Skin epidermis (tissue), 12 donors: ENCODE results near the gene NKX6-1.

ENCODE experiments used
- H3K27ac ChIP-seq, 21 experiments: fragments of 200-600 bp; sonication (generic) in 11 of 21; one replicate each; pipeline ENCODE4 v1.5.0; 2020; ENCODE audit warnings: mild to moderate bottlenecking in 3 of 21, inconsistent platforms in 2 of 21, moderate library complexity in 2 of 21
- H3K4me3 ChIP-seq, 7 experiments: fragments of 200-600 bp; sonication (generic) in 2 of 7; one replicate each; pipeline ENCODE4 v1.5.0; 2020; ENCODE audit warnings: inconsistent platforms in 2 of 7, mild to moderate bottlenecking in 2 of 7, moderate library complexity in 1 of 7

Gene NKX6-1

GRCh38 chr4:84498935-84499623, at the start of gene NKX6-1:
NKX6-1 (minus strand) TSS chr4:84499292; CDS start chr4:84498228, 1,064 bp downstream.
- Histone ChIP-seq H3K4me3 (peak within 1 kb of the TSS; percentile 4 to 42 (median 13)), H3K27ac (no peak within 1 kb of the TSS)

- Histone ChIP-seq H3K4me3 (no peak overlapping the region), H3K27ac (no peak overlapping the region)
Measured at GRCh38 chr4:84547211-84547610, 48.1 kb upstream of the NKX6-1 start.

- no peak overlapping the region for H3K27ac ChIP-seq
- H3K4me3 ChIP-seq, result no peak overlapping the region
Measured at GRCh38 chr4:84545093-84545492, 46.0 kb upstream of the NKX6-1 start.

- Histone ChIP-seq H3K4me3 (no peak overlapping the region), H3K27ac (no peak overlapping the region)
Measured at GRCh38 chr4:84535901-84536300, 36.8 kb upstream of the NKX6-1 start.

GRCh38 chr4:84531689-84532088, 32.6 kb upstream of the NKX6-1 start:
- Histone ChIP-seq H3K27ac (no peak overlapping the region), H3K4me3 (no peak overlapping the region)

- Histone ChIP-seq H3K4me3 (no peak overlapping the region), H3K27ac (no peak overlapping the region)
Measured at GRCh38 chr4:84530871-84531270, 31.8 kb upstream of the NKX6-1 start.

- Histone ChIP-seq H3K4me3 (no peak overlapping the region), H3K27ac (no peak overlapping the region)
Measured at GRCh38 chr4:84530454-84530853, 31.4 kb upstream of the NKX6-1 start.

- no peak overlapping the region for H3K27ac ChIP-seq
- no peak overlapping the region for H3K4me3 ChIP-seq
Measured at GRCh38 chr4:84529169-84529751, 30.2 kb upstream of the NKX6-1 start.

GRCh38 chr4:84527391-84527790, 28.3 kb upstream of the NKX6-1 start:
- H3K4me3 ChIP-seq, result no peak overlapping the region

GRCh38 chr4:84515075-84515474, 16.0 kb upstream of the NKX6-1 start:
- Histone ChIP-seq H3K4me3 (no peak overlapping the region), H3K27ac (no peak overlapping the region)

More at GRCh38 chr4:84527391-84527790, 28.3 kb upstream of the NKX6-1 start:
- no peak overlapping the region for H3K27ac ChIP-seq

- H3K4me3 ChIP-seq, result no peak overlapping the region
- no peak overlapping the region for H3K27ac ChIP-seq
Measured at GRCh38 chr4:84512277-84512676, 13.2 kb upstream of the NKX6-1 start.

- Histone ChIP-seq H3K27ac (no peak overlapping the region), H3K4me3 (no peak overlapping the region)
Measured at GRCh38 chr4:84511703-84512102, 12.6 kb upstream of the NKX6-1 start.

- Histone ChIP-seq H3K27ac (no peak overlapping the region), H3K4me3 (no peak overlapping the region)
Measured at GRCh38 chr4:84507941-84508340, 8.8 kb upstream of the NKX6-1 start.

GRCh38 chr4:84504821-84505220, 5.7 kb upstream of the NKX6-1 start:
- Histone ChIP-seq H3K4me3 (no peak overlapping the region), H3K27ac (no peak overlapping the region)

- Histone ChIP-seq H3K4me3 (no peak overlapping the region), H3K27ac (no peak overlapping the region)
Measured at GRCh38 chr4:84503495-84504437, 4.7 kb upstream of the NKX6-1 start.

- H3K27ac ChIP-seq, result no peak overlapping the region
Measured at GRCh38 chr4:84502955-84503373, 3.9 kb upstream of the NKX6-1 start.

GRCh38 chr4:84502333-84502954, 3.4 kb upstream of the NKX6-1 start:
- H3K4me3 ChIP-seq, result no peak overlapping the region
- H3K27ac ChIP-seq, result no peak overlapping the region

More at GRCh38 chr4:84502955-84503373, 3.9 kb upstream of the NKX6-1 start:
- H3K4me3 ChIP-seq, result no peak overlapping the region

- no peak overlapping the region for H3K4me3 ChIP-seq
- H3K27ac ChIP-seq, result no peak overlapping the region
Measured at GRCh38 chr4:84501721-84502267, 2.7 kb upstream of the NKX6-1 start.

- Histone ChIP-seq H3K27ac (no peak overlapping the region), H3K4me3 (no peak overlapping the region)
Measured at GRCh38 chr4:84501202-84501503, 2.1 kb upstream of the NKX6-1 start.
